Measurements from ENCODE around the gene DNLZ. TPM values are rescaled to one million over a fixed set of nuclear protein-coding genes. Genes with fewer than 3 reads are reported as not detected.

Gene DNLZ
- total RNA-seq, 1 donor from 2014 or later: 31.5 TPM

DNA sequence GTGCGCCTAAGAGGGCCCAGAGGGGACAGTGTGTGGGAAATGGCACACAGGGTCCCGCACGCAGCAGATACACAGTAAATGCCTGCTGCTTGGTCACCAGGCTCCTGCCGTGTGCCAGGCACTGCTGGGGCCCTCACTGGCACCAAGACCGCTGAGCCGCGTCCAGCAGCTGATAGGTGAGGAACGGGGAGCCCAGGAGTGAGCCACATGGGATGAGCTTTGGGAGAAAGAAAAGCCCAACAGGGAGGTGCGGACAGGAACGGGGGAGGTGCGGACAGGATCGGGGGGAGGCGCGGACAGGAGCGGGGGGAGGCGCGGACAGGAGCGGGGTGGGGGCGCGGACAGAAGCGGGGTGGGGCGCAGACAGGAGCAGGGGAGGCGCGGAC, 19.7 kb downstream of the DNLZ start:
- no peaks in the 10 kb centered on the region for H3K9me3 Mint-ChIP-seq
- intact Hi-C loops (cut with micrococcal nuclease): no loop called here
- DNase-seq: no peak
- no peak overlapping the region for H3K27ac Mint-ChIP-seq
- H3K36me3 Mint-ChIP-seq (ENCODE audit: low read depth): no peaks in the 10 kb centered on the region
- no peak overlapping the region for H3K4me3 Mint-ChIP-seq
- no peaks in the 10 kb centered on the region for H3K27me3 Mint-ChIP-seq
- H3K4me1 Mint-ChIP-seq: no peaks in the 10 kb centered on the region

- Mint-ChIP-seq H3K27me3 (no peaks in the 10 kb centered on the region), H3K4me3 (no peak overlapping the region), H3K4me1 (no peaks in the 10 kb centered on the region), H3K36me3 (ENCODE audit: low read depth) (no peaks in the 10 kb centered on the region), H3K9me3 (no peaks in the 10 kb centered on the region), H3K27ac (no peak overlapping the region)
- intact Hi-C loops (cut with micrococcal nuclease): no loop called here
- no peak for DNase-seq
Measured at GRCh38 chr9:136343121-136343883, 20.2 kb downstream of the DNLZ start.

- DNase-seq: peak; percentile 92
- Mint-ChIP-seq H3K27ac (no peak overlapping the region), H3K36me3 (ENCODE audit: low read depth) (no peaks in the 10 kb centered on the region), H3K27me3 (no peaks in the 10 kb centered on the region), H3K4me3 (peak overlapping the region; percentile 23), H3K9me3 (no peaks in the 10 kb centered on the region), H3K4me1 (no peaks in the 10 kb centered on the region)
- intact Hi-C loops (cut with micrococcal nuclease): no loop called here
Measured at GRCh38 chr9:136342181-136343120, 21.1 kb downstream of the DNLZ start.

DNA sequence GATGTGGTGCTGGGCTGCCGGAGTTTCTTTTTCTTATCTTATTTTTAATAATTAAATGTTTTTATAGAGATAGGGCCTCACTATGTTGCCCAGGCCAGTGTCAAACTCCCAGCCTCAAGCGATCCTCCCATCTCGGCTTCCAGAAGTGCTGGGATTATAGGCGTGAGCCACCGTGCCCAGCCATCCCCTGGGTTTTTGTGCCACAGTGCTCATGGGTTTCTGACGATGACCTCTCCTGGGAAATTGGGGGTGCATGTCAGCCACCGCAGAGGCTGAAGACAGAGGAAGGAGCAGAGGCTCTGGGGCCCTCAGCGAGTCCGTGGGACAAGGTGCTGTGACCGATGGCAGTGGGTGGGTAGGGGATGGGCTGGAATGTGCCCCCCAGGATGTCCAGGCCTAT, 21.8 kb downstream of the DNLZ start:
- DNase-seq: no peak
- no peak overlapping the region for H3K27ac Mint-ChIP-seq
- H3K27me3 Mint-ChIP-seq: no peaks in the 10 kb centered on the region
- H3K4me3 Mint-ChIP-seq: no peak overlapping the region
- intact Hi-C loops (cut with micrococcal nuclease): no loop called here
- H3K36me3 Mint-ChIP-seq (ENCODE audit: low read depth): no peaks in the 10 kb centered on the region
- no peaks in the 10 kb centered on the region for H3K4me1 Mint-ChIP-seq
- H3K9me3 Mint-ChIP-seq: no peaks in the 10 kb centered on the region

DNA sequence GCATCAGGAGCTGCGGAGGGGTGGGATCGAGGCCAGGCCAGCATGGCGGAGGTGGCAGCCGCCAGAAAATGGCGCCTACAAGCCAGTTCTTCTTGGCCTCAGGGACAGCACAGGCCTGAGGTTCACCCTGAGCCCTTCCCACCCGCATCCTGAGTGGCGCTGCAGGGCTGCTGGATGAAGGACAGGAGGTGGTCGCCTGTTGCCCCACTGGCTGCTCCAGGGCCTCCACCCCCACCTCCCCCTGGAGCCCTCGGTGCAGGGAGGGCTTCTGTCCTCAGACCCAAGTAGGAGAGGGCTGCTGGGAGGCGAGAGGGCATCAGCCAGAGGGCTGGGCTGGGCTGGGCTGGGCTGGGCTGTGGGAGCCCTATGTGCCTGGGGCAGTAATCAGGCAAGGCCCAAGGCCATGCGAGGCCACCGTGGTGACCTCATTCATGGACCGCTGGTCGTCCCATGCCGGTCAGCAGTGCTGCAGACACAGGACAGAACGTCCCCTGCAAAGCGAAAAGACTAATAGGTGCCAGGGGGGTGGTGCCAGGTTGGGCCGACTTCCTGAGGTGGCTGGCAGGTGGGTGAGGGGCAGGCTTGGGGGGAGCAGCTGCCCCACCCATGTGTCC, 22.4 kb downstream of the DNLZ start:
- H3K27me3 Mint-ChIP-seq: no peaks in the 10 kb centered on the region
- H3K9me3 Mint-ChIP-seq: no peaks in the 10 kb centered on the region
- no peak overlapping the region for H3K27ac Mint-ChIP-seq
- DNase-seq: no peak
- H3K4me3 Mint-ChIP-seq: no peak overlapping the region
- no peaks in the 10 kb centered on the region for H3K36me3 Mint-ChIP-seq (ENCODE audit: low read depth)
- intact Hi-C loops (cut with micrococcal nuclease): no loop called here
- H3K4me1 Mint-ChIP-seq: no peaks in the 10 kb centered on the region

- Mint-ChIP-seq H3K36me3 (ENCODE audit: low read depth) (no peaks in the 10 kb centered on the region), H3K27me3 (no peaks in the 10 kb centered on the region), H3K4me3 (no peak overlapping the region), H3K9me3 (no peaks in the 10 kb centered on the region), H3K27ac (no peak overlapping the region), H3K4me1 (no peaks in the 10 kb centered on the region)
- DNase-seq: no peak
- intact Hi-C loops (cut with micrococcal nuclease): no loop called here
Measured at GRCh38 chr9:136340356-136341041, 23.0 kb downstream of the DNLZ start.

DNA sequence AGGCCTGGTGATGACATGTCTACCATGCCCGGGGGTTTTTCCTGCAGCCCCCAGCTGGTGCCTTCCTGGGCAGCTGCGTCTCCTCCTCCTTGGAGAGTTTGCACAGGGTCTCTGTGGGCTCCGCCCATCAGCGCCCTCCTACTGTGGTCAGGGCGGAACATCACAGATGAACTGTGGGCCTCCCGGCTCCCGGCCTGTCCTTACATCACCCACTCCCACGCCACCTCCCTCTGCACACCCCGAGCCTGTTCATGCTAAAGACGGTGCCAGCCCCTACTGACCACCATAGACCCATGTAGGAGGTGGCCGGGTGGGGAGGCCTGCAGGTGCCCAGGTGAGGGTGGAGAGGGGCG, 23.6 kb downstream of the DNLZ start:
- Mint-ChIP-seq H3K36me3 (ENCODE audit: low read depth) (no peaks in the 10 kb centered on the region), H3K27ac (no peak overlapping the region), H3K27me3 (no peaks in the 10 kb centered on the region), H3K9me3 (no peaks in the 10 kb centered on the region), H3K4me3 (no peak overlapping the region), H3K4me1 (no peaks in the 10 kb centered on the region)
- DNase-seq: no peak
- intact Hi-C loops (cut with micrococcal nuclease): no loop called here

DNA sequence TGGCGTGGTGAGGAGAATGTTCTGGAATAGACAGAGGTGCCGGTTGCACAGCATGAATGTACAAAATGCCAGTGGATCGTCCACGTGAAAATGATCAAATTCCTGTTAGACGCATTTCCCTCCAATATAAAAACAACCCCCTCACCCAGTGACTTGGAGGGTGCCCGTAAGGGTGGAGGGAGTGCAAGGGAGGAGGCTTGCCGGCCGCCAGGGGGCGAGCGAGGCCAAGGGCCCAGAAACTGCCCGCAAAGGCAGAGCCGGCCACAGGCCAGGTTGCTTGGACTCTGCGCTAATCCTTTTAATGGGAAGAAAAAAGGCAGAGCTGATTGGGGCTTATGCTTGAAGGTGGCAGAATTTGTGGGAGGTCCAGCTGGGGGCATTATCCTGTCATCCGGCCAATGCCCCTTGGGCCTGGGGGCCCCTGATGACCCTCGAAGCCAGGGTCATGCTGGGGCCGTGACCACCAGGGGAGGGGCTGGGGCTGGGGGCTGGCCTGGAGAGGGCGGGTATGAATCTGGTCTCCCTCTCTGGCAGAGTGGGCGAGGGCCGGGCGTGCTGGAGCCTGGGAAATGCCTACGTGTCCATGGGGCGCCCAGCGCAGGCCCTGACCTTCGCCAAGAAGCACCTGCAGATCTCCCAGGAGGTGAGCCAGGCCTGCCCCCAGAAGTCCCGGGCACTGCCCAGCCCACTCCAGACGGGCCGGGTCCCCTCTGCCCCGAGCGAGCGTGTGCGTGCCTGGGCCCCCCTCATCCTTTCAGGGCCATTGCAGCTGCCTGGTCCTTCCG, 24.2 kb downstream of the DNLZ start:
- intact Hi-C loops (cut with micrococcal nuclease): no loop called here
- Mint-ChIP-seq H3K27me3 (no peaks in the 10 kb centered on the region), H3K36me3 (ENCODE audit: low read depth) (no peaks in the 10 kb centered on the region), H3K9me3 (no peaks in the 10 kb centered on the region), H3K4me1 (no peaks in the 10 kb centered on the region), H3K4me3 (no peak overlapping the region), H3K27ac (no peak overlapping the region)
- DNase-seq: peak; percentile 80

DNA sequence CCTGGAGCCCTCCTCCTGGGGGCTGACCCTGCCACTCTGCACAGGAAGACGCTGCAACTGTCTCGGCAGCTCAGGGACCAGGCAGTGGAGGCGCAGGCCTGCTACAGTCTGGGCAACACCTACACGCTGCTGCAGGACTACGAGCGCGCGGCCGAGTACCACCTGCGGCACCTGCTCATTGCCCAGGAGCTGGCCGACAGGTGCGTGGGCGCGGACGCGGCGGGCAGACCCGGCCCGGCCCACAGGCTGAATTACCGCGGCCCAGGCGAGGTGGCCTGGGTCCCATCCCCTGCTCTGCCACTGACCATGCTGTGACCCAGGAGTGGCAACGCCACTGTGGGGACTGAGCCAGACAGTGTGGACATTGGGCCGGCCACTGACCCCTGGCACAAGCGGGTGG, 25.0 kb downstream of the DNLZ start:
- no peak overlapping the region for H3K27ac Mint-ChIP-seq
- intact Hi-C loops (cut with micrococcal nuclease): no loop called here
- H3K27me3 Mint-ChIP-seq: no peaks in the 10 kb centered on the region
- DNase-seq: no peak
- H3K36me3 Mint-ChIP-seq (ENCODE audit: low read depth): no peaks in the 10 kb centered on the region
- H3K9me3 Mint-ChIP-seq: no peaks in the 10 kb centered on the region
- no peaks in the 10 kb centered on the region for H3K4me1 Mint-ChIP-seq
- H3K4me3 Mint-ChIP-seq: no peak overlapping the region

DNA sequence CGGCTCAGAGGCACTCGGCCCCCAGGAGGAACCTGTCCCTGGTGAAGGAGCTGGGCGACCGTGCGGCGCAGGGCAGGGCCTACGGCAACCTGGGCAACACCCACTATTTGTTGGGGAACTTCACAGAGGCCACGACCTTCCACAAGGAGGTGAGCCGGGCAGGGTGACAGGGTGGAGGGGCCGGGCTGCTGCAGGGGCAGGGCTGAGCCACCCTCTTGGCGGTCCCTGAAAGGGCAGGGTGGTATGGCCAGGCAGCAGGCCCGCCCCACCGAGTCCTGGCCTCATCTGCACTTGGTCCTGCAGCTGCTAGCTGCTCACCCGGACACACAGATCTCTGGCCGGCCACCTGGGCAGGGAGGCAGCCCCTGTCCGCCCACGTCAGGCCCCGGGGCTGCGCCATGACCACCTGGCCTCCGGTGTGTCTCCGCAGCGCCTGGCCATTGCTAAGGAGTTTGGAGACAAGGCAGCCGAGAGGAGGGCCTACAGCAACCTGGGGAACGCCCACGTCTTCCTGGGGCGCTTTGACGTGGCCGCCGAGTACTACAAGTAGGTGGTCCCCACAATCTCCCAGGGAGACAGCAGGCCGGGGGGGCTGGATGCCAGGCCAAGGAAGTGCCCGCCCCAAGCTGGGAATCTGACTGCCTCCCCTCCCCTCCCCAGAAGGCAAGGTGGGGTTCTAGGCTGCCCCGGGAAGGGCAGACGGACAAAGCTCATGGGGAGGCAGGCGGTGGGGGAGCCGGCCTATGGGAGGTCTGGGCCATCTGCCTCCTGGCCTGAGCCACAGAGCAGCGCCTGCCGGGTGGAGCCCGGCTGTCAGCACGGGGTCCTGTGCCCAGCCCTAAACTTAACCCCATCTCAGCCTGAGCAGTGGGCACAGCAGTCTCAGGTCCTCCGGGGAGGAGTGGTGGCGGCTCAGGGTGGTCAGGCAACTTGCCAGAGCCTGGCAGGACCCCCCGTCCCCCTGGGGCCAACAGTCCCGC, 25.8 kb downstream of the DNLZ start:
- Mint-ChIP-seq H3K9me3 (no peaks in the 10 kb centered on the region), H3K36me3 (ENCODE audit: low read depth) (no peaks in the 10 kb centered on the region), H3K4me1 (no peaks in the 10 kb centered on the region), H3K27me3 (no peaks in the 10 kb centered on the region), H3K4me3 (no peak overlapping the region), H3K27ac (no peak overlapping the region)
- intact Hi-C loops (cut with micrococcal nuclease): no loop called here
- no peak for DNase-seq

DNA sequence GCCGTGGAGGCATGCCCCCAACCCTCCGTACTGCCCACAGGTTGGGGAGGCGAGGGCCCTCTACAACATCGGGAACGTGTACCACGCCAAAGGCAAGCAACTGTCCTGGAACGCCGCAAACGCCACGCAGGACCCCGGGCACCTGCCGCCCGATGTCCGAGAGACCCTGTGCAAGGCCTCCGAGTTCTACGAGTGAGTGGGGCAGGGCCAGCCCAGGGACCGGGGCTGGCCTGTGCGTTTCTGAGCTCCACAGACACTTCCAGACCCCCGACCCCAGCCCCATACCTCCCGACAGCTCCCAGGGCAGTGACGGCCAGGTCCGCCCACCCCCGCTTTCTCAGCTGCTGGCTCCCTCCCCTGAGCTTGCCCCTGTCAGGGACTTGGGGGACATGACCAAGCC, 26.7 kb downstream of the DNLZ start:
- H3K9me3 Mint-ChIP-seq: no peaks in the 10 kb centered on the region
- H3K27ac Mint-ChIP-seq: no peak overlapping the region
- no peaks in the 10 kb centered on the region for H3K4me1 Mint-ChIP-seq

GRCh38 chr9:136336156-136336870, 27.2 kb downstream of the DNLZ start:
- no peaks in the 10 kb centered on the region for H3K9me3 Mint-ChIP-seq
- H3K4me1 Mint-ChIP-seq: no peaks in the 10 kb centered on the region
- intact Hi-C loops (cut with micrococcal nuclease): no loop called here
- H3K27ac Mint-ChIP-seq: no peak overlapping the region
- no peaks in the 10 kb centered on the region for H3K36me3 Mint-ChIP-seq (ENCODE audit: low read depth)
- H3K4me3 Mint-ChIP-seq: no peak overlapping the region
- no peaks in the 10 kb centered on the region for H3K27me3 Mint-ChIP-seq
- DNase-seq: no peak

More for the DNA sequence above, 26.7 kb downstream of the DNLZ start:
- intact Hi-C loops (cut with micrococcal nuclease): no loop called here
- H3K27me3 Mint-ChIP-seq: no peaks in the 10 kb centered on the region
- H3K4me3 Mint-ChIP-seq: no peak overlapping the region
- H3K36me3 Mint-ChIP-seq (ENCODE audit: low read depth): no peaks in the 10 kb centered on the region
- DNase-seq: no peak
